Activated T-cell treated with anti-CD3 and anti-CD28 coated beads, Interleukin-2, amount 50 U/mL, for 4 hours (primary cell): ENCODE measurements around the gene DGKD. TPM values are rescaled to one million over a fixed set of nuclear protein-coding genes. Genes with fewer than 3 reads are reported as not detected.

Source experiments
- ATAC-seq, 2 donors: fragments of 200-7000 bp; cut with Tn5 transposase; one replicate each; pipeline ENCODE4 v1.10.0; 2021
- DNase-seq: peaks from one replicate; pipeline ENCODE4 v3.0.0-alpha.2; 2020
- H3K27me3 Mint-ChIP-seq: one replicate; pipeline ENCODE4 v1.8.0; 2021; ENCODE audit warnings: low read depth, mixed read lengths
- H3K36me3 Mint-ChIP-seq: one replicate; pipeline ENCODE4 v1.8.0; 2022; ENCODE audit warnings: mixed read lengths; ENCODE audit not compliant: insufficient read depth
- H3K4me1 Mint-ChIP-seq: one replicate; pipeline ENCODE4 v1.8.0; 2021; ENCODE audit warnings: low read depth, mixed read lengths
- H3K4me3 Mint-ChIP-seq: one replicate; pipeline ENCODE4 v1.8.0; 2021; ENCODE audit warnings: mild to moderate bottlenecking, moderate library complexity, mixed read lengths
- H3K9me3 Mint-ChIP-seq: one replicate; pipeline ENCODE4 v1.8.0; 2021; ENCODE audit warnings: mixed read lengths
- total RNA-seq, 3 donors: library from RNA; stranded (reverse); gene quantifications; one replicate each; pipeline ENCODE4 v1.2.1, GENCODE V29; 2021

DGKD gene
- total RNA-seq, 3 donors from 2014 or later = 38.8 to 44.9 (median 39.3) TPM

- ATAC-seq (no peak), DNase-seq (no peak)
- peaks cover 59% of the 10 kb centered on the region for H3K36me3 Mint-ChIP-seq
- H3K4me3 Mint-ChIP-seq = no peak overlapping the region
- no peaks in the 10 kb centered on the region for H3K27me3 Mint-ChIP-seq
- H3K4me1 Mint-ChIP-seq = no peaks in the 10 kb centered on the region
- H3K9me3 Mint-ChIP-seq = no peaks in the 10 kb centered on the region
Measured at GRCh38 chr2:233468047-233468740, 113.9 kb downstream of the DGKD start.

- Mint-ChIP-seq H3K36me3 (peaks cover 57% of the 10 kb centered on the region), H3K4me3 (no peak overlapping the region), H3K9me3 (no peaks in the 10 kb centered on the region), H3K27me3 (no peaks in the 10 kb centered on the region), H3K4me1 (no peaks in the 10 kb centered on the region)
- ATAC-seq (no peak), DNase-seq (no peak)
Measured at GRCh38 chr2:233468741-233469110, 114.4 kb downstream of the DGKD start.

- Mint-ChIP-seq H3K4me3 (no peak overlapping the region), H3K9me3 (no peaks in the 10 kb centered on the region), H3K36me3 (peaks cover 51% of the 10 kb centered on the region), H3K27me3 (no peaks in the 10 kb centered on the region), H3K4me1 (no peaks in the 10 kb centered on the region)
- ATAC-seq = no peak
- no peak for DNase-seq
Measured at GRCh38 chr2:233469261-233470010, 115.1 kb downstream of the DGKD start.

- Mint-ChIP-seq H3K9me3 (no peaks in the 10 kb centered on the region), H3K36me3 (peaks cover 51% of the 10 kb centered on the region), H3K4me3 (no peak overlapping the region), H3K27me3 (no peaks in the 10 kb centered on the region), H3K4me1 (no peaks in the 10 kb centered on the region)
- DNase-seq = no peak
- ATAC-seq = no peak
Measured at GRCh38 chr2:233470011-233470687, 115.9 kb downstream of the DGKD start.

GRCh38 chr2:233470839-233471238, 116.5 kb downstream of the DGKD start:
- no peak for ATAC-seq
- no peak for DNase-seq
- peaks cover 50% of the 10 kb centered on the region for H3K36me3 Mint-ChIP-seq

GRCh38 chr2:233471291-233472035, 117.2 kb downstream of the DGKD start:
- no peak for DNase-seq
- Mint-ChIP-seq H3K36me3 (peaks cover 44% of the 10 kb centered on the region), H3K4me3 (no peak overlapping the region), H3K4me1 (no peaks in the 10 kb centered on the region), H3K27me3 (no peaks in the 10 kb centered on the region), H3K9me3 (no peaks in the 10 kb centered on the region)
- no peak for ATAC-seq

More at GRCh38 chr2:233470839-233471238, 116.5 kb downstream of the DGKD start:
- no peak overlapping the region for H3K4me3 Mint-ChIP-seq
- no peaks in the 10 kb centered on the region for H3K9me3 Mint-ChIP-seq
- no peaks in the 10 kb centered on the region for H3K27me3 Mint-ChIP-seq
- H3K4me1 Mint-ChIP-seq = no peaks in the 10 kb centered on the region

- Mint-ChIP-seq H3K4me1 (no peaks in the 10 kb centered on the region), H3K9me3 (no peaks in the 10 kb centered on the region), H3K36me3 (peaks cover 33% of the 10 kb centered on the region), H3K27me3 (no peaks in the 10 kb centered on the region), H3K4me3 (no peak overlapping the region)
- DNase-seq (no peak), ATAC-seq (no peak)
Measured at GRCh38 chr2:233473386-233473791, 119.1 kb downstream of the DGKD start.

- H3K4me1 Mint-ChIP-seq = no peaks in the 10 kb centered on the region
- no peak overlapping the region for H3K4me3 Mint-ChIP-seq
- H3K36me3 Mint-ChIP-seq = peaks cover 30% of the 10 kb centered on the region
- DNase-seq = no peak
- ATAC-seq = peak in 1 of 2 donors; percentile 11
- no peaks in the 10 kb centered on the region for H3K9me3 Mint-ChIP-seq
- H3K27me3 Mint-ChIP-seq = no peaks in the 10 kb centered on the region
Measured at GRCh38 chr2:233473878-233474277, 119.6 kb downstream of the DGKD start.

GRCh38 chr2:233474308-233475160, 120.2 kb downstream of the DGKD start:
- Mint-ChIP-seq H3K9me3 (no peaks in the 10 kb centered on the region), H3K4me1 (no peaks in the 10 kb centered on the region), H3K4me3 (no peak overlapping the region), H3K36me3 (peaks cover 25% of the 10 kb centered on the region), H3K27me3 (no peaks in the 10 kb centered on the region)
- ATAC-seq (peak in 1 of 2 donors; percentile 10), DNase-seq (no peak)

- Mint-ChIP-seq H3K27me3 (no peaks in the 10 kb centered on the region), H3K4me3 (no peak overlapping the region), H3K4me1 (no peaks in the 10 kb centered on the region)
Measured at GRCh38 chr2:233476063-233476410, 121.7 kb downstream of the DGKD start.

GRCh38 chr2:233476651-233477547, 122.6 kb downstream of the DGKD start:
- Mint-ChIP-seq H3K4me3 (no peak overlapping the region), H3K36me3 (peaks cover 17% of the 10 kb centered on the region), H3K9me3 (no peaks in the 10 kb centered on the region), H3K4me1 (no peaks in the 10 kb centered on the region), H3K27me3 (no peaks in the 10 kb centered on the region)
- ATAC-seq (no peak), DNase-seq (no peak)

More at GRCh38 chr2:233476063-233476410, 121.7 kb downstream of the DGKD start:
- DNase-seq = no peak
- Mint-ChIP-seq H3K36me3 (peaks cover 17% of the 10 kb centered on the region), H3K9me3 (no peaks in the 10 kb centered on the region)
- no peak for ATAC-seq

- Mint-ChIP-seq H3K27me3 (no peaks in the 10 kb centered on the region), H3K9me3 (no peaks in the 10 kb centered on the region), H3K4me1 (no peaks in the 10 kb centered on the region), H3K36me3 (peaks cover 8% of the 10 kb centered on the region), H3K4me3 (no peak overlapping the region)
- DNase-seq = no peak
- ATAC-seq = no peak
Measured at GRCh38 chr2:233477548-233478433, 123.5 kb downstream of the DGKD start.
